Cortex of kidney (tissue), 1 donor: ENCODE data around the gene TLR9.
"Not testable (repeated sequence)": the region's sequence is repeated elsewhere in the genome, so short reads cannot be mapped to it uniquely, and the experiment has no call there.

Experiments
- DNase-seq: peaks from one replicate; lab custom pipeline; 2025; lab: John Stamatoyannopoulos, UW

The TLR9 gene, protein sequence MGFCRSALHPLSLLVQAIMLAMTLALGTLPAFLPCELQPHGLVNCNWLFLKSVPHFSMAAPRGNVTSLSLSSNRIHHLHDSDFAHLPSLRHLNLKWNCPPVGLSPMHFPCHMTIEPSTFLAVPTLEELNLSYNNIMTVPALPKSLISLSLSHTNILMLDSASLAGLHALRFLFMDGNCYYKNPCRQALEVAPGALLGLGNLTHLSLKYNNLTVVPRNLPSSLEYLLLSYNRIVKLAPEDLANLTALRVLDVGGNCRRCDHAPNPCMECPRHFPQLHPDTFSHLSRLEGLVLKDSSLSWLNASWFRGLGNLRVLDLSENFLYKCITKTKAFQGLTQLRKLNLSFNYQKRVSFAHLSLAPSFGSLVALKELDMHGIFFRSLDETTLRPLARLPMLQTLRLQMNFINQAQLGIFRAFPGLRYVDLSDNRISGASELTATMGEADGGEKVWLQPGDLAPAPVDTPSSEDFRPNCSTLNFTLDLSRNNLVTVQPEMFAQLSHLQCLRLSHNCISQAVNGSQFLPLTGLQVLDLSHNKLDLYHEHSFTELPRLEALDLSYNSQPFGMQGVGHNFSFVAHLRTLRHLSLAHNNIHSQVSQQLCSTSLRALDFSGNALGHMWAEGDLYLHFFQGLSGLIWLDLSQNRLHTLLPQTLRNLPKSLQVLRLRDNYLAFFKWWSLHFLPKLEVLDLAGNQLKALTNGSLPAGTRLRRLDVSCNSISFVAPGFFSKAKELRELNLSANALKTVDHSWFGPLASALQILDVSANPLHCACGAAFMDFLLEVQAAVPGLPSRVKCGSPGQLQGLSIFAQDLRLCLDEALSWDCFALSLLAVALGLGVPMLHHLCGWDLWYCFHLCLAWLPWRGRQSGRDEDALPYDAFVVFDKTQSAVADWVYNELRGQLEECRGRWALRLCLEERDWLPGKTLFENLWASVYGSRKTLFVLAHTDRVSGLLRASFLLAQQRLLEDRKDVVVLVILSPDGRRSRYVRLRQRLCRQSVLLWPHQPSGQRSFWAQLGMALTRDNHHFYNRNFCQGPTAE

DNA sequence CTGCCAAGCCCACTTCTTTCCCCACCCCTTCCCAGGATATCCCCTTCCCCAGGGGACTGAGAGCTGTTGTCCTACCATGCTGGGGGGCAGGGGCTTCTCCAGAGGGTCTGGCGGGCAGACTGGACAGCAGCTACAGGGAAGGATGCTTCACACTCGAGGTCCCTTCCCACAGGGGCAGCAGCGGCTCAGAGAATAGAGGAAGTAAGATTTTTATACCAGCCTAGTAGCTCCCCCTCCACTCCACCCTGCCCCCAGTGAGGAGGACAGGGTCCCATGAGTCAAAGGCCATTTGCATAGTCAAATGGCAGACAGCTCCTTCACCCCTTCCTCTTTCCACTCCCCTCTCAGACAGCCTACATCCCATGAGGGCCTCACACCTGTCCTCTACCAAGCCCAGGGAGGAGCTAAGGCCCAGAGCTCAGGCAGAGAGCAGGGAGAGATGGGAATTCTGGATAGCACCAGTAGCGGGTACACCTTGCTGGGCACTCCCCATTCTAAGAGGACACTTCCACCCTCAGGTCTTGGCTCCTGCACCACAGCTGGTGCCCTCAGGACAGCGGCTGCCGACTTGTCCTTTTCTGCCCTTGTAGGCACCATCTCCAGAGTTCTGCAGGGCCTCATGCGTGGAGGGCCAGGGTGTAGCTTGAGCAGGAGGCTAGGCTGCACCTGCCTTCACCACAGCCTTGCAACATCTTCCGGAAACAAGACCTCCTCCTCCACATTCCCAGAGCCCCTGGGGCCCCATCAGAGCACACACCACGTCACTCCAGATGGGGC lies at the start of gene TLR9:
Gene TLR9 (minus strand): TSS at position 194 of the 777 bp plus-strand sequence. CDS start 116 bp downstream, at position 78.
- no peak for DNase-seq

DNA sequence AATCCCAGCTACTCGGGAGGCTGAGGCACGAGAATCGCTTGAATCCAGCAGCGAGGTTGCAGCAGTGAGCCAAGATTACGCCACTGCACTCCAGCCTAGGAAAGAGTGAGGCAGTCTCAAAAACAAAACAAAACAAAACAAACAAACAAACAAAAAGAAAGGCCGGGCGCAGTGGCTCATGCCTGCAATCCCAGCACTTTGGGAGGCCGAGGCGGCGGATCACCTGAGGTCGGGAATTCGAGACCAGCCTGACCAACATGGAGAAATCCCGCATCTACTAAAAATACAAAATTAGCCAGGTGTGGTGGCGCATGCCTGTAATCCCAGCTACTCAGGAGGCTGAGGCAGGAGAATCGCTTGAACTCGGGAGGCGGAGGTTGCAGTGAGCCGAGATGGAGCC lies 49.3 kb upstream of the TLR9 start:
- DNase-seq: not testable (repeated sequence)

DNA sequence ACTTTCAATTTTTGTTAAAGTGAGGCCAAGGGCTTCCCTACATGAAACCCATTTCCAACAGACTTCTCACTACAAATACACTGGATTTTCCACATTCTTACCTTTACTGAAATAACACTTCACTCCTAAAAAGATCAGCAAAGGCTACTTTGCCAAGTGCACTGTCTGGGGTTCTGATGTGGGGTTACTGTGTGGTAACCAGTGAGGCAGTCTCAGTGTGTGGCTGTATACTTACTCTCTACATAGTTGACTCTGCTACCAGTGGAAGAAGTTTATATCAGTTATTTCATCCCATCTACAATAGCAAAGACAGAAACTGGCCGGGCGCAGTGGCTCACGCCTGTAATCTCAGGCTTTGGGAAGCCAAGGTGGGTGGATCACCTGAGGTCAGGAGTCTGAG lies 47.4 kb upstream of the TLR9 start:
- no peak for DNase-seq

DNA sequence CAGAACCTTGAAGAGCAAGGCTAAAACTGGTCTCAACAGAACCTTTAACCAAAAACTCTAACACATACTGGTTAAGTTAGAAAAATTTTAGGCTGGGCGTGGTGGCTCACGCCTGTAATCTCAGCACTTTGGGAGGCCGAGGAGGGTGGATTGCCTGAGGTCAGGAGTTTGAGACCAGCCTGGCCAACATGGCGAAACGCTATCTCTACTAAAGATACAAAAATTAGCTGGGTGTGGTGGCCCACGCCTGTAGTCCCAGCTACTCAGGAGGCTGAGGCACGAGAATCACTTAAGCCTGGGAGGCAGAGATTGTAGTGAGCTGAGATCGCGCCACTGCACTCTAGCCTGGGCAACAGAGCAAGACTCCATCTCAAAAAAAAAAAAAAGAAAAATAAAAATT lies 46.7 kb upstream of the TLR9 start:
- not testable (repeated sequence) for DNase-seq

DNA sequence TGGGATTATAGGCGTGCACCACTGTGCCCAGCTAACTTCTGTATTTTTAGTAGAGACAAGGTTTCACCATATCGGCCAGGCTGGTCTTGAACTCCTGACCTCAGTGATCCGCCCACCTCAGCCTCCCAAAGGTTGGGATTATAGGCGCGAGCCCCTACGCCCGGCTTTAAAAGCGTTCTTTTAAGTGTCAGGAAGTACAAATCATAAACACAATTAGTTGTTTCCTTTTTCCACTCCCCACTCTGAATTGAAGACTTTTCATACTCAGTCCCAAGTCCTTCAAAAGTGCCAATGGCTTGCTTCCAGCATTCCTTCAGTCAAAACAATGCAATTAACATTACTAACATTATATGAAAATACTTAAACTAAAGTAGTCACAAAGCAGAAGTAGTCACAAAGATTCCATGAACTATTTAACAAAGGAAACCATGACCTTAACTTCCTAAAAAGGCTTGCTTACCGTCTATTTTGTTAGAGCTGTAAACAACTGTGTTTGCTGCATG lies 44.9 kb upstream of the TLR9 start:
- no peak for DNase-seq

DNA sequence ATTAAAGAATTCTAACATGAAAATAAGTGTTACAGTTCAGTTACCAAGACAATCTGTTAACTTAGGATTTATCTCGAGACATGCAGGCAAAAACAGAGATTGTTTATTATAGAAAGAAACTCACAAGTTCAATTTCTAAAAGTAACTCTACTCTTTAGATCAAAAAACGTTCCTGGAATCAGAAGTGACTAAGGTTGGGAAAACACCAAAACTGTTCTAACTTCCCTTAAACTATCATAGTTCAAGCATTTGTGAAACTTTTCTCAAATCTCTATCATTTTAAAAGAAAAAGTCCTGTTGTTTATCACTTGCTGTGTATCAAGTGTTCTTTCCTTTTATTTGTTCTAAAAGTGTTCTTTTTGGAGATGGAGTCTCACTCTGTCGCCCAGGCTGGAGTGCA lies 44.3 kb upstream of the TLR9 start:
- no peak for DNase-seq

DNA sequence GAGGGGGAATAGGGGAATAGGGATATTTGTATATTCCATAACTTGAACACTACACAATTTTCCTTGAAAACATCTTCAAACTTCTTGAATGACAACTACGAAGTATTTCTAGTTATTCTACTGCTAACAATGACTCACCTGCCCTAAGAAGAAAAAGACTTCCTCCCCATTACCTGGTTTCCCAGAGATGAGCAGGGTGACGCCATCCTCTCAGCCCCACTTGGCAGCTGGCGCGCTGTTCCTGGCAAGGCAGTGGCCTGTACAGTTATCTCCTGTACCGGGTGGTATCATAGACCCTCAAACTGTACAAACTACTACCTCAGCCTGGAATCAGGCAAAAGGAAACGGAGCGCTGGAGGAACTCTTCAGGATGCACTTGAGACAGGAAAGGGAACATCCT lies 42.6 kb upstream of the TLR9 start:
- DNase-seq: no peak

DNA sequence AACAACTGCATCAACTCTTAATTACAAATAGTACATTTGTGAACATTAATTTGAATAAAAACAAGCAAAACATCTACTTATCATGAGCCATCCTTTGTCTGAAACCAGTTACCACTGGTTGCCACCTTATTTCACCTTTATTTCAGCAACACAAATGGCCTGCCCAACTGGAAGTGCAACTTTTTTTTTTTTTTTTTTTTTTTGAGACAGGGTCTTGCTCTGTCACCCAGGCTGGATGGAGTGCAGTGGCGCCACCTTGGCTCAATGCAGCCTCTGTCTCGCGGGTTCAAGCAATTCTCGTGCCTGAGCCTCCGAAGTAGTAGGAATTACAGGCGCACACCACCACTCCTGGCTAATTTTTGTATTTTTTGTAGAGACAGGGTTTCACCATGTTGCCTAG lies 39.9 kb upstream of the TLR9 start:
- DNase-seq: no peak

DNA sequence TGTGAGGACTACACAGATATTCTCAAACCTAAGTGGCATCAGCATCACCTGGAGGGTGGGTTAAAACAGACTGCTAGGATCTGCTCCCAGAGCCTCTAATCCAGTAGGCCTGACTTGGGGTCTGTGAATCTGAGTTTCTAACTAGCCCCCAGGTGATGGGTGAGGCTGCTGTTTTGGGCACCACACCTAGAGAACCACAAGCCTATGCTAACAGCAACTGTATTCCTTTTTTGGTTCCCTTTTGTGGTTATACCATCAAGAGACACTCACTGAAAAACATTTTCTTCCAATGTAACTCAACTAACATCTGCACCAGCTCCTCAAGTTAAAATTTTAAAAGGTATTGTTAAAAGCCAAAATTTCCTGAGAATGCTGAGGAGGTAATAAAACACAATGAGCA lies 37.0 kb upstream of the TLR9 start:
- DNase-seq: no peak

DNA sequence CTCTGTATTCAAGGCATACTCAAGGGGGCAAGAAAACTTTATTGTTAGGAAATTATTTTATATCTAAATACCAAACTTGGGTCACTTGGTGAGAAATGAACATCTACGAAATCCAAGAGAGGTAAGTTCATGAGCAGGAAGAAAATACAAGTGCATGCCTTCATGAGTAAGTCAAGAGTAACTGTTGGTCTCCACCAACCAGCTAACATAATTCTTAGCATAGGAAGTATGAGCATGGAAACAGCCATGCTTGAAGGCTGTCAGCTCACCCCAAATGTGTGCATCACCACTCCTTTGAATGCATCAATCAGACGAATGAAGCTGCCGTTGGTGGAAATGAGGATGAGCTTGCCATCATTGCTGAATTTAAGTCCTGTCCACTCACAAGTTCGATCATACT lies 34.0 kb upstream of the TLR9 start:
- DNase-seq: no peak

DNA sequence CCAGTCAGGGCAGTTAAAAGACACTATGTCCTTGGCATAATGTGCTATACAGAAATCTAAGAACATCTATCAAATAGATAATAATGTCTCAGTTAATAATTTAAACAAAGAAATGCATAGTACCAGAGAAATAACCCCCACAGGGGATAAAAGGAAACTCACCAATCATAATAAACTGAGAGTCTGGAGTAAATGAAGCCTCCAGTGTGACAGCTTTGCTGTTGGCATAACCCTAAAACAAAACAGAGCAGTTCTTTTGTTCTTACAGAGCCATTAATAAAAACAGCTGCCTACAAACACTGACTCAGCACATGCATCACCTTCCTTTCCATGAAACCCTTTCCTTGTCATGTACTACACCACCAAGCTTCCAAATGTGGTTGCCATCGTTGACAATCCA lies 33.6 kb upstream of the TLR9 start:
- no peak for DNase-seq

DNA sequence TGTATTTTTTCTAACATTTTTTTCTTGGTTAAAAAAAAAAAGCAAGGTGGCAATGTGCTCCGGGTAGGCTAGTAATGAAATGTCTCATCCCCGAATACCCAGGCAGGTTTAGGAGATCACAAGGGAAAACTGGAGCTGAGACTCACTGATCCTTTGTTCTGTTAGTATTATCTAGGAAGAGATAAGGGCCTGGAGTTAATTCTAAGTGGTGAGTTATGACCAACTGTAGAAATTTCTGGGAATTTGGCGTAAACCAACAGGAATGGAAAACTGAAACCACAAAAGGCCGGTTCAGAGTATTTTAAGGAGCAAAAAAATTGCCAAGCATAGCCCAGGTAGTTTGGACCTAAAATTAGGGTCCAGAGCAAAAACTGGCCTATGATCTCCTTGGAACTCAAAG lies 32.5 kb upstream of the TLR9 start:
- DNase-seq: no peak

DNA sequence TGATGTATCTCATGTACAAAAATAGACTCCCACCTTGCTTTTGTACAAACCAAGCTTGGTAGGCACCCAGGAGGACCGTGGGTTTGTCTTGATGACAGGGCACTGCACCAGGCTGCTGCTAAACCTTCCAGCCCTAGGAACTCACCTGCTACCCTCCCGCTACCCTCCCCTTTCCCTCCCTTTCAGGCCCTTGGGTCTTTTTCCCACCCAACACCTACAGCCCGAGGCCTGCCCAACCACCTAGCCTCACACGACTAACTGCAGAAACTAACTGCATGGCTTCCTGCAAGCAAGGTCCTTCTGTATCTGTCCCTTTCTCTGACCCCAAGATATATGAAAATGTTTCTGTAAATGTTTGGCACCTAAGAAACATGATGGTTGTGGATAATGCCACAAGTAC lies 31.2 kb upstream of the TLR9 start:
- no peak for DNase-seq

DNA sequence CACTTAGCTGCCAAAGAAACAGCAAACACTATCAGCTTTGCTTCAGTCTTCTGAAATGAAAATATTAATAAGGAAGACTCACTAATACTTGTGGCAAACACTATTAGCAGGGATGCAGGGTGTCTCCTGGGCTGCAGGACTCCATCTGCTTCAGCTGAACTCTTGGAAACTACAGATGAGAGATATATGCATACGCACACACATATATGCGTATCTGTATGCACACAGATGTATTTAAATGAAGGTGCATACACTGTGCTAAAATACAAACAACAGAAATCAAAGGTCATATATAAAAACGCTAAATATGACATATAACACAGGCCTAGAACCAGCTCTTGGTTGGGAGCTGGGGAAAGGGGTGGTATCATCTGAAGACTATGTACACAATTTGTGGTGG lies 30.7 kb upstream of the TLR9 start:
- DNase-seq: no peak

DNA sequence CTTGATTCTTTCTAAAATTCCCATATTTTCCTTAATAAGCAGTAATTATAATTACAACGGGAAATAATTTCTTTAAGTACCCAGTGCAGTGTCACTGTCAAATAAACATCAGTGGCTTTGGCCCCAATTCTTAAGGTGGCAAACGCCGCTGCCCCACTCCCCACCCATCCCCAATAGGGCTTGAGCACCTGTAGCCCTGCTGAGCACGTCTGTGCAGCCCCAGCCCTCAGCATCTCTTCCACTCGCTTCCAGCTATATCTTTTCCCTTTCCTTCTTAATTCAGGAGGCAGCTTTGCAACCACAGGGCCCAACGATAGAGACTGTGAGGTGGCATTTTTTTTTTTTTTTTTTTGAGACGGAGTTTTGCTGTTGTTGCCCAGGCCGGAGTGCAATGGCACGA lies 29.2 kb upstream of the TLR9 start:
- no peak for DNase-seq

DNA sequence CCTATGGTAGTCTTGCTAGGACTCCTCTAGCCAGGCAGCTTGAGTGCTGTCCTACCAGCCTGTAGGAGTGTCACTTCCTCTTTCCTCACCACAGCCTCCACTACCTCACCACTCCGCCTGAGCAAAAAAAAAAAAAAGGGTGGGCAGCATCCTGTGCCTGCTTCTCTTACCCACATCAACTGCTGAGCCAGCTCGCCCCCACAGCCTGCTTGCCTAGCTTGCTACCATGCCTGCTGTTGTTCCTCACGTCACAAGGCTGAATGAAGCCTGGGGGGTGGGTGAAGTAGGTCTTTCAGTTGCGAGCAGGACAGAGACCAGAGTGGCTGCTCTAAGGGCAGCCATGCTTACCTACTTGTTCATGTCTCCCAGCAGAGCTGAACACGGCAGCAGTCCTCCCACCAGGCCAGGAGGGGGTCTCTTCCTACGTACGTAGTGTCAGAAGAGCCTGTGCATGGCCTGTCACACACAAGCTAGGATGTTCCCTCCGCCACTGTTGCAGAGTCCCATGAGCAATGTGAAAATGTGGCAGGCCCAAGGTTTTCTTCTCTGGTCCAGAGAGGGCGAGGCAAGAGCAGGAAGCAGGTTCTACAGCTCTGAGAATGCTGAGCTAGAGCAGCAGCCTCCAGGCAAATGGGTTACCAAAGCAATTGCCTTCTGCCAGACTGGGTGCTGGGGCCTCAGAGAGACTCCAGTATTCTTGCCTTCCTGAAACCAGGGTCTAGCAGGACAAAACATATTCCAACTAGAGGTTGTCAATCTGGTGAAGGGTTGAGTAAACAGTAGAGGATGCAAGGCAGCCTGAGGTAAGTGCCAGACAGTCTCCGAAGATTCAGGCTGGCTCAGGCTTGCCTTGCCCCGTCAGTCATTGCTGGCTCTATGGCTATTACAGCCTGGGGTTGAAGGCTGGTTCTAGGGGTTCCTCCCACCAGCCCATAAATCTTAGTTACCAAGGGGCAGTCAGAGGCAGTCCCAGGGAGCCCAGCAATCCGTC lies 28.2 kb upstream of the TLR9 start:
- no peak for DNase-seq

DNA sequence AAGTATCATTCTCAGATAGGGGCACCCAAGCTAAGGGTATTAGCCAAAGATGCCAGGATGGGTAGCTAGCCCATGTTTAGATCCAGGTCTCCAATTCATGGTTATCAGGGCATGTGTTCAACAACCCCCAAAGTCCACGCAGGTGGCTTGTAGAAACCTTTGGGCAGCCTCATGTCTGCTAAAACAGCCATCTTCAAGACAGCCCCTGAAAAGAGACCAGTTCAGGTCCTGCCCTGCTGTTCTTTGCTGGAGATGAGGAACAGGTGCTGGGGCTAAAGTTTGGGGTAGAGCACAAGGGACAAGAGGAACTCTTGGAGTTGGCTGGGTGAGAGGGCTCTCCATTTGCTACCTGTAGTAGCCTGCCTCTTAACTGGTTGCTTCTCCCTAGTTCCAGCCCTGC lies 24.7 kb upstream of the TLR9 start:
- DNase-seq: no peak

DNA sequence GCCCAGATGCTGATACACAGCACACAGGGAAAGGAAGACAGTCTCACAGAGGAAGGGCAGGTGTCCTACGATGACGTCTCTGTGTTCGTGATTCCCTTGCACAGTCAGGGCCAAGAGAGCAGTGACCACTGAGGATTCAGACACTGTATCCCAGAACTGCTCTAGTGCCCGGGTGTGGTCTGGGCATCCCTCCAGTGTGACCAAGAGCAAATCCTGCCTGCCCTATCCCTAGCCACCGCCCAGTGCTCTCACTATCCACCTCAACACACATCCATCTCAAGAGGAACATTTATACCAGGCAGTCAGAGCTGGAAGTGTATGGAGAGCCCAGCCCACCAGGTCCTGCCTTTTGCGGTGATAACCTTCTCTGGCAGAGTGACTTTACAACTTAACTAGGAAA lies 24.2 kb upstream of the TLR9 start:
- no peak for DNase-seq

DNA sequence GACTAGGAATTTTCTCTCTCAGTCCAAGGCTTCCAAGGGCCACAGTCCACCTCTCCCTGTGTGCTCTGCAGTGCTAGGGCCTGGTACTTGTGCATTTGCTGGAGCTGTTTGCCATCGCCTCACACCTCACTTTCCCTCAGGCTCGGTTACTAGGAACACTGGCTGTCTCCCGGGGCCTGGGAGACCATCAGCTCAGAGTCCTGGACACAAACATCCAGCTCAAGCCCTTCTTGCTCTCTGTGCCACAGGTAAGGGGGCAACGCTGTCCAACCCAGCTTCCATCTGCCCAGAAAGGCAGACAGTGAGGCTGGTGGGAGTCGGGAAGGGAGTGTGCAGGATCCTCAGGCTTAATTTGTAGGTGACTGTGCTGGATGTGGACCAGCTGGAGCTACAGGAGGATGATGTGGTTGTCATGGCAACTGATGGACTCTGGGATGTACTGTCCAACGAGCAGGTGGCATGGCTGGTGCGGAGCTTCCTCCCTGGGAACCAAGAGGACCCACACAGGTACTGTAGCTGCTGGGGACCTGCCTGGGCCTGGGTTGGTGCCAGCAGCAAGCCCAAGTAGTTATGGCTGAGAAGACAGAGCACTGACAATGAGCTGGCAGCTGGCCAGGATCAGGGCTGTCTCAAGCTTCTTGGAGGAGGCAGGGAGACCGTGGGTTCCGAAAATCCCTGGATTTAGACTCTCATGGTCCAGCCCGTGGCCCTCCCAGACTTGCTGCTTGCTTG lies 23.5 kb upstream of the TLR9 start:
- DNase-seq: no peak

DNA sequence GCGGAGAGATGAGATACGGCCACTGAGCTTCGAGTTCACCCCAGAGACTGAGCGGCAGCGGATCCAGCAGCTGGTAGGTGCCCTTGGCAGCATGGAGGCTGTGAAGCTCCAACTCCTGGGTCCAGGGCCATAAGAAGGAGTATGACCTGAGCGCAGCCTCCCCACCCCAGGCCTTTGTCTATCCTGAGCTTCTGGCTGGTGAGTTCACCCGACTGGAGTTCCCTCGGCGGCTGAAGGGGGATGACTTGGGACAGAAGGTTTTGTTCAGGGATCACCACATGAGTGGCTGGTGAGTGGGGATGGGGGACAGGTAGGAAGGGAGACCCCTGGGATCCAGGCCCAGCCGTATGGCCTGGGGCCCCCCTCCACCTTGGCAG lies 22.7 kb upstream of the TLR9 start:
- no peak for DNase-seq
